OCI-LY1 (cell line): Measurements from ENCODE around the gene RNU2-1.
"Not testable (repeated sequence)": the region's sequence is repeated elsewhere in the genome, so short reads cannot be mapped to it uniquely, and the experiment has no call there.

Experiments
- H2AFZ ChIP-seq: fragments of 200-600 bp; sonication (generic), shearing (Covaris generic); 2 replicates; pipeline ENCODE4 v1.6.0; 2014; ENCODE audit warnings: antibody characterized with exemption, mild to moderate bottlenecking, low read length
- H3F3A ChIP-seq: fragments of 200-600 bp; sonication (generic), shearing (Covaris generic); 2 replicates; pipeline ENCODE4 v1.6.0; 2014; ENCODE audit warnings: mild to moderate bottlenecking, antibody characterized with exemption, low read length, moderate library complexity; ENCODE audit not compliant: insufficient read depth
- H3K27ac ChIP-seq: fragments of 200-600 bp; sonication (generic); 2 replicates; pipeline ENCODE4 v1.5.1; 2014; ENCODE audit warnings: low read length, mixed run types, mild to moderate bottlenecking, low read depth; ENCODE audit not compliant: poor library complexity, severe bottlenecking
- H3K27me3 ChIP-seq: fragments of 200-600 bp; sonication (generic); 2 replicates; pipeline ENCODE4 v1.6.0; 2014; ENCODE audit warnings: antibody characterized with exemption, mild to moderate bottlenecking, low read length, moderate library complexity; ENCODE audit not compliant: insufficient read depth
- H3K36me3 ChIP-seq: fragments of 200-600 bp; sonication (generic); 2 replicates; pipeline ENCODE4 v1.6.1; 2014; ENCODE audit warnings: mild to moderate bottlenecking, antibody characterized with exemption, low read length, moderate library complexity, mixed read lengths; ENCODE audit not compliant: insufficient read depth
- H3K4me1 ChIP-seq: fragments of 200-600 bp; sonication (generic); 2 replicates; pipeline ENCODE4 v1.5.1; 2014; ENCODE audit warnings: mild to moderate bottlenecking, low read length, moderate library complexity; ENCODE audit not compliant: insufficient read depth, severe bottlenecking
- H3K4me2 ChIP-seq: fragments of 200-600 bp; sonication (generic), shearing (Covaris generic); 2 replicates; pipeline ENCODE4 v1.6.1; 2014; ENCODE audit warnings: low read length
- H3K4me3 ChIP-seq: fragments of 200-600 bp; sonication (generic); 2 replicates; pipeline ENCODE4 v1.5.1; 2014; ENCODE audit warnings: low read length, low read depth, mild to moderate bottlenecking, mixed read lengths; ENCODE audit not compliant: poor library complexity, severe bottlenecking
- H3K79me2 ChIP-seq: fragments of 200-600 bp; shearing (Covaris generic); 2 replicates; pipeline ENCODE4 v1.6.1; 2016; ENCODE audit warnings: mixed run types, low read length, mixed read lengths; ENCODE audit not compliant: insufficient read depth
- H3K9ac ChIP-seq: fragments of 200-600 bp; sonication (generic), shearing (Covaris generic); 2 replicates; pipeline ENCODE4 v1.6.1; 2014; ENCODE audit warnings: mild to moderate bottlenecking, low read length, mixed read lengths
- H3K9me2 ChIP-seq: fragments of 200-600 bp; sonication (generic), shearing (Covaris generic); 2 replicates; pipeline ENCODE4 v1.6.1; 2014; ENCODE audit warnings: low read depth, mild to moderate bottlenecking, low read length, mixed read lengths
- H3K9me3 ChIP-seq: fragments of 200-600 bp; shearing (Covaris generic); 2 replicates; pipeline ENCODE4 v1.6.1; 2014; ENCODE audit warnings: low read length, mixed read lengths
- H4K20me1 ChIP-seq: fragments of 200-600 bp; sonication (generic), shearing (Covaris generic); 2 replicates; pipeline ENCODE4 v1.6.0; 2016; ENCODE audit warnings: mild to moderate bottlenecking, low read length; ENCODE audit not compliant: insufficient read depth
- EZH2 ChIP-seq: fragments of 200-600 bp; sonication (generic), shearing (Covaris generic); IDR thresholded peaks from 2 replicates; pipeline ENCODE4 v1.8.0; 2017; ENCODE audit warnings: borderline replicate concordance, mixed run types, mild to moderate bottlenecking, antibody characterized with exemption, low read length, moderate library complexity, mixed read lengths
- TF ChIP-seq, protein P1 (sequence below): fragments of 200-600 bp; sonication (generic), shearing (Covaris generic); IDR thresholded peaks from 2 replicates; pipeline ENCODE4 v1.5.1; 2017; ENCODE audit warnings: mild to moderate bottlenecking, antibody characterized with exemption, low read length, moderate library complexity, mixed read lengths

RNU2-1 gene

DNA sequence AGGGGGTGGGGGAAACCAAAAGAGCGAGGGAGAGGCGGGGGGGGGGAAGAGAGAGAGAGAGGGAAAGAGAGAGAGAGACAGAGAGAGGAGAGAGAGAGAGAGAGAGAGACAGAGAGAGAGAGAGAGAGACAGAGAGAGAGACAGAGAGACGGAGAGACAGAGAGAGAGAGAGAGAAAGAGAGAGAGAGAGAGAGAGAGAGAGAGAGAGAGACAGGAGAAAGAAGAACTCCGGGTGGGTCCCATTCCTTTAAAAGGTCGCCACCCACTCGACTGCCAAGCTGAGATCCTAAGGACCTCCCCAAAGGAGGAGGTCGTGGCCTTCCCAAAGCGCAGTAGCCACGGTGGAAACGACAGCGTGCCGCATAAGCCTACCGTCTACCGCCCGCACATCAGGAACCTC, 514 bp downstream of the RNU2-1 start:
- H3K79me2 ChIP-seq, H3K4me3 ChIP-seq, H3K4me2 ChIP-seq, H3K9me2 ChIP-seq, H2AFZ ChIP-seq, H3F3A ChIP-seq, H3K4me1 ChIP-seq, H3K9ac ChIP-seq, H3K36me3 ChIP-seq, H4K20me1 ChIP-seq, H3K27ac ChIP-seq, H3K9me3 ChIP-seq, H3K27me3 ChIP-seq: not testable (repeated sequence)

DNA sequence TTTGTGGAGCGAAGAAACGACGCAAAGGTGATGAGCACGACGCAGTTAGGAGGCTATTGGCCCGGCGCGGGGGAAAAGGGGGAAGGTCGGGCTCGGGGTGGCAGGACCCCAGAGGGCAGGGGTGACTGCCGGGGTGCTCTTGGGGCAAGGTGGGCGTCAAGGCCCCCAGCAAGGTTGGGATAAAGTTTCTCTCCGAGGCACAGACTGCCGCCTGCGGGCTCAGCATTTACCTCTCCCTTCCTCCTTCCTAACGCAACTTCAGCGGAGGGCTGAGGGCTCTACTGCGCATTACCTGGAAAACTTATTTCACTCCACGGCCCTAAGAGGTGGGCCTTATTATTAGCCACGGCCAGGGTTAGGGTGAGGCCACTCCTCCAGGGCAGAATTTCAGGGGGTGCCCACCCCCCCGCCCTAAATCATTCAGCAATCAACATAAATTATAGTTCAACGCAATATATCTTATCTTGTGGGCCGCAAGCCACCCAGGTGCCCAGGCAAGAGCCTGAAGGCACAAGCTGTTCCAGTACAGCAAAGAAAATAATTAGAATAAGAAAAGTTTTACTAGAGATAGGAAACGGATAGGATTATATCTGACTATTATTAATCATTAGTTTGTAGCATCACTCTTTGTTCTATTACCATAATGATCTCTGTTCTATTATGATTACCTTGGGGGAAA, 1.6 kb downstream of the RNU2-1 start:
- not testable (repeated sequence) for H3K27me3 ChIP-seq, H3K4me3 ChIP-seq, H3K4me1 ChIP-seq

DNA sequence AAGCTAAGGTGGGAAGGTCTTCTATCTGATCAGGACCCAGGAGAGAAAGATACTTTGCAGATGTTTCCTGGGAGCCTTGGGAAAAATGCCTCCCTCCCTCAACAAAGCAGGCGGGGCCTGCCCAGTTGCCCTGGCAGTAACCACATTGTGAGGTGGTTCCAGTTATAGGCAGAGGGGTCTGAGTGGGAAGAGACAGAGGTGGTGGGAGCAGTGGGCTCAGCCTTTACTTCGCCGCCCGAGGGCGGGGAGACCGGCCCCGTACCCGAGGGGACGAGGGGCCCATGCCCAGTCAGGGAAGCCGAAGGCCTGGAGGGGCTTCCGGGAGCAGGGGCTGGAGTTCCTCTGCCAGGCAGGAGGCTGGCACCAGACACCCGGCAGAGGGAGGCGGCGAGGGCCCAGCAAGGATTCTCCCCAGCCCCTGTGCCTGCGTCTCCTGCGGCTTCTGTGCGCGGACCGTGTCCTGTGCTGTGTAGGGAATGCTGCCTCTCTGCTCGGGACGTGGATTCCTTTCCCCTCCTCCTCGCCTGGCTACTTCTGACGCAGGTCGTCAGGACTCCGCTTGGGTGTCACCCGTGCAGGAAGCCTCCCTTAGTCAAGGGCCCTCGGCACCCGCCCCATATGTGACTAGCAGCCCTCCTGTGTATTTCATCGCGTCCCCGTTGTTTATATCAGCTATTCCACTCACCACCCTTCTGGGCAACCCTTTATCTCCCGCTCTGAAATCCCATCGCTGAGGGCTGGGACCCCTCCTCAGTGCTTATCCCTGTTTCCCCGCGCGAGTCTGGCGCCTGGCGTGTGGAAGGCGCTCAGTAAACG, 2.4 kb downstream of the RNU2-1 start:
- H3F3A ChIP-seq, H3K4me1 ChIP-seq, H3K27me3 ChIP-seq, H3K4me2 ChIP-seq, H3K9me3 ChIP-seq, H2AFZ ChIP-seq, H4K20me1 ChIP-seq, H3K9ac ChIP-seq, H3K9me2 ChIP-seq, H3K4me3 ChIP-seq, H3K36me3 ChIP-seq, H3K27ac ChIP-seq, H3K79me2 ChIP-seq: not testable (repeated sequence)

More for the DNA sequence above, 1.6 kb downstream of the RNU2-1 start:
- H3F3A ChIP-seq, H3K9ac ChIP-seq, H4K20me1 ChIP-seq, H3K4me2 ChIP-seq, H3K79me2 ChIP-seq, H3K9me3 ChIP-seq, H3K27ac ChIP-seq, H3K36me3 ChIP-seq, H2AFZ ChIP-seq, H3K9me2 ChIP-seq: not testable (repeated sequence)

DNA sequence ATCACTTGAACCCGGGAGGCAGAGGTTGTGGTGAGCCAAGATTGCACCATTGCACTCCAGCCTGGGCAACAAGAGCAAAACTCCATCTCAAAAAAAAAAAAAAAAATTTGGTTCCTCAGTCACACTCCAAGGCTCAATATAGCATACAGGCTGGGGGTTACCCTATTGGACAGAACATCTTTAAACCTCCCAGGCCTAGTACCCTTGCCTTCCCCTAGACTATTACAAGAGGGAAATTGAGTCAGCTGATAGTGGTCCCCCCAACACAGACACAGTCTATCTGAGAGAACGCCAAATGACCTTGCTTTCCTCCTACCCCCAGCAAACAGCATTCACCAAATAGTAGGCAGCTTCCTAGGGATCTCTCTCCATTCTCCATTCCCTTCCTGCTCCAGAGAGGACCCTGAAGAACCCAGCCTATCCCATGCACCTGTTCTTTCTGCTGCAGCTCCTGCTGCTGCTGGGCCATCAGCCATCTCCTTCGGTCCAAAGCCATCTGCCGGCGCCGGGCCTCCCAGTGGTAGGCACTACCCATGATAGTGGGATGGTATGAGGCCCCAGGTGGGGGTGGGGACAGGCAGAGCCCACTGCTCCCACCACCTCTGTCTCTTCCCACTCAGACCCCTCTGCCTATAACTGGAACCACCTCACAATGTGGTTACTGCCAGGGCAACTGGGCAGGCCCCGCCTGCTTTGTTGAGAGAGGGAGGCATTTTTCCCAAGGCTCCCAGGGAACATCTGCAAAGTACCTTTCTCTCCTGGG, 5.6 kb downstream of the RNU2-1 start, which contains the start of gene CCDC200:
CCDC200 (minus strand) TSS at position 604 of the 763 bp plus-strand sequence; CDS start at position 535, 69 bp downstream.
- H3F3A ChIP-seq: not testable (repeated sequence)

DNA sequence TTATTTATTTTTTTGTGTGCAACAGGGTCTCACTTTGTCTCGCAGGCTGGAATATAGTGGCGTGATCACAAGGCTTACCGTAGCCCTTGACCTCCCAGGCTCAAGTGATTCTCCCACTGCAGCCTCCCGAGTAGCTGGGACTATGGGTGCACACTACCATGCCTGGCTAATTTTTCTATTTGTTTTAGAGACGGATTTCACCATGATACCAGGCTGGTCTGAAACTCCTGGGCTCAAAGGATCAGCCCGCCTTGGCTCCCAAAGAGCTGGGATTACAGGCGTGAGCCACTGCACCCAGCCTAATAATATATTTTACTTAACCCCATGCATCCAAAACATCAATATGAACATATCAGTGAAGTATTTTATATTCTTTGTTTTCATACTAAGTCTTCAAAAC, 7.4 kb downstream of the RNU2-1 start:
- Histone ChIP-seq H3K4me3 (no peak overlapping the region), H3K27me3 (no peaks in the 10 kb centered on the region), H3K9me3 (no peaks in the 10 kb centered on the region), H3F3A (no peaks in the 10 kb centered on the region), H3K4me1 (no peaks in the 10 kb centered on the region), H3K36me3 (no peaks in the 10 kb centered on the region), H3K9ac (no peak overlapping the region), H3K27ac (no peak overlapping the region), H2AFZ (no peak overlapping the region), H3K9me2 (no peaks in the 10 kb centered on the region), H3K4me2 (no peak overlapping the region), H4K20me1 (no peaks in the 10 kb centered on the region), H3K79me2 (no peaks in the 10 kb centered on the region)
- TF ChIP-seq, protein P1, sequence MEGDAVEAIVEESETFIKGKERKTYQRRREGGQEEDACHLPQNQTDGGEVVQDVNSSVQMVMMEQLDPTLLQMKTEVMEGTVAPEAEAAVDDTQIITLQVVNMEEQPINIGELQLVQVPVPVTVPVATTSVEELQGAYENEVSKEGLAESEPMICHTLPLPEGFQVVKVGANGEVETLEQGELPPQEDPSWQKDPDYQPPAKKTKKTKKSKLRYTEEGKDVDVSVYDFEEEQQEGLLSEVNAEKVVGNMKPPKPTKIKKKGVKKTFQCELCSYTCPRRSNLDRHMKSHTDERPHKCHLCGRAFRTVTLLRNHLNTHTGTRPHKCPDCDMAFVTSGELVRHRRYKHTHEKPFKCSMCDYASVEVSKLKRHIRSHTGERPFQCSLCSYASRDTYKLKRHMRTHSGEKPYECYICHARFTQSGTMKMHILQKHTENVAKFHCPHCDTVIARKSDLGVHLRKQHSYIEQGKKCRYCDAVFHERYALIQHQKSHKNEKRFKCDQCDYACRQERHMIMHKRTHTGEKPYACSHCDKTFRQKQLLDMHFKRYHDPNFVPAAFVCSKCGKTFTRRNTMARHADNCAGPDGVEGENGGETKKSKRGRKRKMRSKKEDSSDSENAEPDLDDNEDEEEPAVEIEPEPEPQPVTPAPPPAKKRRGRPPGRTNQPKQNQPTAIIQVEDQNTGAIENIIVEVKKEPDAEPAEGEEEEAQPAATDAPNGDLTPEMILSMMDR: no peak
- no peak for TF ChIP-seq EZH2

More for the DNA sequence above, 5.6 kb downstream of the RNU2-1 start, which contains the start of gene CCDC200:
- H3K27me3 ChIP-seq, H3K9me3 ChIP-seq, H3K9me2 ChIP-seq, H4K20me1 ChIP-seq, H3K9ac ChIP-seq, H3K4me1 ChIP-seq, H2AFZ ChIP-seq, H3K79me2 ChIP-seq, H3K27ac ChIP-seq, H3K4me3 ChIP-seq, H3K4me2 ChIP-seq, H3K36me3 ChIP-seq: not testable (repeated sequence)
